ENCODE measurements around the gene ZBTB20. TPM values are rescaled to one million over a fixed set of nuclear protein-coding genes. Genes with fewer than 3 reads are reported as not detected.
A peak's percentile ranks its signal among the peaks of the same experiment; 100 is the strongest.

Gene ZBTB20
- total and polyA plus RNA-seq, 2 donors (not counting 1 experiment from before 2014, with no cell fraction given), result 4.0 to 123 TPM

DNA sequence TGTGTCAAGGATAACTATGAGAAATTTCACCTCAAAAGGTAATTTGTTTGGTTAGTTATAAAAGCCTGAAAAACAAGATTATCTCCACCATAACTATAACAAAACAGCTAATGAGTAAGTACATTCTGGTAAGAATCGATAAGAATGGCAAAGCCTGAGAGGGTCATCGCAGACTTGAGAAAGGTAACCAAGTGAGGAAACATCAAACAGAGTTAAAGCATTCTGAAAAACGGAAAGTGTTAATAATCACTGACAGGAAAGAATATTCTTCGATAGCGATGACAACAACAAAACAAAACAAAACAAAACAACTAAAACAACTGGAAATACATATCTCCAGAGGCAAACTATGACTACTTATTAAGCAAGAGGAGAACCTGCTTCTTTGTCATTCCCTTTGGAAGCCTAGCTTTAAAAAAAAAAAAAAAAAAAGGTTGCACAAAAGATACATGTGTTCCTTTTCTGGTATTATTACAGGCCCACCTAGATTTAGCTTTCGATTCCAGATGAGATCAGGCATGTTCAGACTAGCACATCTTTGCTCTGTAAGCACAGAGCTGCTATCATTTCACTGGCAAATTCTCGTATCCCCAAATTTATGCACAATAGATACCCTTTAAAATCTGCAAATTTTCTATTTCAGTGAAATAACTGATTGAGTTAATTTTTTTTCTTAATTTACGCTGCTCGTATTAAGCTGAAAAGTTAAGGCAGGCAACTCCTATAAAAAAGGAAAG, 697.6 kb downstream of the ZBTB20 start:
- H3K27ac Mint-ChIP-seq, result peak overlapping the region; percentile 94
- Histone ChIP-seq H3K79me2 (ENCODE audit: control insufficient read depth, insufficient read depth, low read length) (peaks cover 42% of the 10 kb centered on the region), H2AFZ (ENCODE audit: insufficient read depth, low read depth, low read length, poor library complexity, severe bottlenecking) (peak overlapping the region; percentile 34), H3K36me3 (replicated peaks in 1 of 2; ENCODE audit: control extremely low read depth in 1 of 2, control insufficient read depth in 1 of 2, extremely low read depth in 1 of 2, insufficient read depth in 2 of 2, low read length in 1 of 2) (no peaks in the 10 kb centered on the region), H3K9ac (ENCODE audit: low read length) (peak overlapping the region; percentile 61), H3K9me3 (ENCODE audit: control extremely low read depth in 1 of 3, control insufficient read depth in 2 of 3, insufficient read depth in 1 of 3, low read length in 2 of 3) (no peaks in the 10 kb centered on the region), H3K4me2 (replicated peaks; ENCODE audit: low read depth, low read length, poor library complexity, severe bottlenecking) (peak overlapping the region; percentile 83), H3K27me3 (replicated peaks in 1 of 4; ENCODE audit: control extremely low read depth in 1 of 4, control insufficient read depth in 3 of 4, insufficient read depth in 4 of 4, low read length in 3 of 4) (no peaks in the 10 kb centered on the region), H3K27ac (ENCODE audit: low read length in 2 of 2) (peak overlapping the region; percentile 80 to 92), H3K4me3 (ENCODE audit: control extremely low read depth in 1 of 5, extremely low read depth in 1 of 5, insufficient read depth in 1 of 5, low read depth in 2 of 5, low read length in 4 of 5) (peak overlapping the region in 4 of 5 experiments; percentile 7 to 48 (median 28)), H3K4me1 (ENCODE audit: control insufficient read depth in 2 of 2, insufficient read depth in 2 of 2, low read length in 2 of 2) (peaks cover 22 to 25% of the 10 kb centered on the region in 2 donors), H4K20me1 (ENCODE audit: control insufficient read depth, insufficient read depth, low read length, poor library complexity, severe bottlenecking) (peaks cover 4% of the 10 kb centered on the region)
- ATAC-seq (ENCODE audit: low read depth) (no peak), DNase-seq (peak; percentile 36)
- no peaks in the 10 kb centered on the region for H3K27me3 Mint-ChIP-seq
- H3K9me3 Mint-ChIP-seq (ENCODE audit: insufficient read depth), result no peaks in the 10 kb centered on the region
- peaks cover 56% of the 10 kb centered on the region for H3K4me1 Mint-ChIP-seq
- WGBS (ENCODE audit: insufficient coverage), result 83% methylated on average over 1 of the region's 9 CpGs
- CTCF ChIA-PET, result interaction anchor here (0.7 to 17.8 kb wide), 9 partner anchors 9 to 221 kb away, joined by 3 to 203 read pairs (median 5); no protein-coding TSS in a partner anchor
- POLR2A ChIA-PET, result interaction anchor here (0.7 to 1.2 kb wide), 2 partner anchors 21 to 154 kb away, joined by 5 to 15 read pairs; no protein-coding TSS in a partner anchor
- TF ChIP-seq, protein P1, sequence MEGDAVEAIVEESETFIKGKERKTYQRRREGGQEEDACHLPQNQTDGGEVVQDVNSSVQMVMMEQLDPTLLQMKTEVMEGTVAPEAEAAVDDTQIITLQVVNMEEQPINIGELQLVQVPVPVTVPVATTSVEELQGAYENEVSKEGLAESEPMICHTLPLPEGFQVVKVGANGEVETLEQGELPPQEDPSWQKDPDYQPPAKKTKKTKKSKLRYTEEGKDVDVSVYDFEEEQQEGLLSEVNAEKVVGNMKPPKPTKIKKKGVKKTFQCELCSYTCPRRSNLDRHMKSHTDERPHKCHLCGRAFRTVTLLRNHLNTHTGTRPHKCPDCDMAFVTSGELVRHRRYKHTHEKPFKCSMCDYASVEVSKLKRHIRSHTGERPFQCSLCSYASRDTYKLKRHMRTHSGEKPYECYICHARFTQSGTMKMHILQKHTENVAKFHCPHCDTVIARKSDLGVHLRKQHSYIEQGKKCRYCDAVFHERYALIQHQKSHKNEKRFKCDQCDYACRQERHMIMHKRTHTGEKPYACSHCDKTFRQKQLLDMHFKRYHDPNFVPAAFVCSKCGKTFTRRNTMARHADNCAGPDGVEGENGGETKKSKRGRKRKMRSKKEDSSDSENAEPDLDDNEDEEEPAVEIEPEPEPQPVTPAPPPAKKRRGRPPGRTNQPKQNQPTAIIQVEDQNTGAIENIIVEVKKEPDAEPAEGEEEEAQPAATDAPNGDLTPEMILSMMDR (IDR thresholded peaks at IDR 0.05), result no peak
- peak overlapping the region; percentile 77 for H3K4me3 Mint-ChIP-seq
- intact Hi-C loops (cut with micrococcal nuclease), result loop anchor here (1.0 to 5.0 kb wide), 4 partner anchors 32 to 1887 kb away; partner anchors contain the start of genes ATG3 and SLC35A5

DNA sequence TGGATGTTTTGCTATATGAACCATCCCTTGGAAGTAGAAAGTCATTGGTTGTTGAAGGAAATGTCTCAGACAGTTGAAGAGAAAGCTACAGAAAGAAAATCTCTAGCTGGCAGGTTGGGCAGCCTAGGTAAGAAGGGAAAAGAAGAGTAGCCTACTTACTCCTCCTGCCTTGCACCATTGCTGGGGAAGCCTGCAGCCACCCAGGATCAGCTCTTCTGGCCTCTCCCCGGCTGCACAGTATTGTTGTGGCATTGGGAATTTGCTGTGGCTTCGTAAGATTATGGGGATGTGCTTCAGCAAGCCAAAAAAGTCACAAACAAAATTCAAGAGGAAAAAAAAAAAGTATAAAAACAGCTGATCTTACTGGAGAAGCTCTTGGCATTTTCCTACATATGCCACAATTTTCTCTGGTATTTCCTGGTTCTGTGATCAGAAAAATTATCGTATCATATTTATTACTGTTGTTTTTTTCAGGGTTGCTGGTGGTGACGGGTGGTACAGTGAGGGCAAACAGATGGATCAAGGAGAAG, 699.1 kb downstream of the ZBTB20 start:
- no peak overlapping the region for H2AFZ ChIP-seq (ENCODE audit: insufficient read depth, low read depth, low read length, poor library complexity, severe bottlenecking)
- Mint-ChIP-seq H3K4me1 (peaks cover 62% of the 10 kb centered on the region), H3K27ac (peak overlapping the region; percentile 78), H3K9me3 (ENCODE audit: insufficient read depth) (no peaks in the 10 kb centered on the region), H3K27me3 (no peaks in the 10 kb centered on the region), H3K4me3 (peak overlapping the region; percentile 60)
- intact Hi-C loops (cut with micrococcal nuclease), result no loop called here
- H3K36me3 ChIP-seq (replicated peaks in 1 of 2; ENCODE audit: control extremely low read depth in 1 of 2, control insufficient read depth in 1 of 2, extremely low read depth in 1 of 2, insufficient read depth in 2 of 2, low read length in 1 of 2), result no peaks in the 10 kb centered on the region
- no peak overlapping the region for H3K9ac ChIP-seq (ENCODE audit: low read length)
- H3K27ac ChIP-seq (ENCODE audit: low read length in 2 of 2), result no peak overlapping the region
- H3K79me2 ChIP-seq (ENCODE audit: control insufficient read depth, insufficient read depth, low read length), result peaks cover 50% of the 10 kb centered on the region
- H3K9me3 ChIP-seq (ENCODE audit: control extremely low read depth in 1 of 3, control insufficient read depth in 2 of 3, insufficient read depth in 1 of 3, low read length in 2 of 3), result no peaks in the 10 kb centered on the region
- H3K27me3 ChIP-seq (replicated peaks in 1 of 4; ENCODE audit: control extremely low read depth in 1 of 4, control insufficient read depth in 3 of 4, insufficient read depth in 4 of 4, low read length in 3 of 4), result no peaks in the 10 kb centered on the region
- ChIA-PET CTCF (interaction anchor here (0.9 to 17.8 kb wide), 16 partner anchors 10 to 296 kb away, joined by 3 to 203 read pairs (median 6); no protein-coding TSS in a partner anchor), POLR2A (no interaction called here)
- DNase-seq, result no peak
- H3K4me2 ChIP-seq (replicated peaks; ENCODE audit: low read depth, low read length, poor library complexity, severe bottlenecking), result peak overlapping the region; percentile 15
- no peak for TF ChIP-seq EZH2 (IDR thresholded peaks at IDR 0.05; ENCODE audit: borderline replicate concordance, insufficient read depth, low read depth, low read length, poor library complexity, severe bottlenecking)
- TF ChIP-seq, protein P1 (IDR thresholded peaks at IDR 0.05), result no peak
- H3K4me3 ChIP-seq (ENCODE audit: control extremely low read depth in 1 of 5, extremely low read depth in 1 of 5, insufficient read depth in 1 of 5, low read depth in 2 of 5, low read length in 4 of 5), result no peak overlapping the region
- peaks cover 4% of the 10 kb centered on the region for H4K20me1 ChIP-seq (ENCODE audit: control insufficient read depth, insufficient read depth, low read length, poor library complexity, severe bottlenecking)
- 100% methylated on average over 2 of the region's 4 CpGs for WGBS (ENCODE audit: insufficient coverage)
- peaks cover 19 to 20% of the 10 kb centered on the region in 2 donors for H3K4me1 ChIP-seq (ENCODE audit: control insufficient read depth in 2 of 2, insufficient read depth in 2 of 2, low read length in 2 of 2)
- no peak for ATAC-seq (ENCODE audit: low read depth)

Measured in B cell (primary cell).